GM12801 (cell line): Measurements from ENCODE around the gene HPF1.

Experiments
- CTCF ChIP-seq: IDR thresholded peaks from one replicate; pipeline ENCODE4 v1.5.1; 2011; ENCODE audit warnings: control low read depth; ENCODE audit not compliant: insufficient read length; ENCODE audit errors: extremely low read depth

HPF1 gene

GRCh38 chr4:169757575-169758184 lies at the start of gene HPF1:
TSS of gene HPF1 (minus strand) at chr4:169757944. CDS start at chr4:169757877, 67 bp downstream.
- TF ChIP-seq CTCF: no peak

- TF ChIP-seq CTCF: no peak
These were observed 45.7 kb upstream of the HPF1 start for GRCh38 chr4:169803413-169803812.

- TF ChIP-seq CTCF: no peak
These were observed 45.1 kb upstream of the HPF1 start for GRCh38 chr4:169802873-169803272.

- TF ChIP-seq CTCF: no peak
These were observed 42.8 kb upstream of the HPF1 start for GRCh38 chr4:169800541-169800940.

- no peak for TF ChIP-seq CTCF
These were observed 41.5 kb upstream of the HPF1 start for GRCh38 chr4:169799260-169799659.

- no peak for TF ChIP-seq CTCF
These were observed 37.8 kb upstream of the HPF1 start for GRCh38 chr4:169795585-169795984.

- no peak for TF ChIP-seq CTCF
These were observed 33.9 kb upstream of the HPF1 start for GRCh38 chr4:169791527-169792156.
